CD4-positive, alpha-beta T cell (primary cell): Measurements from ENCODE around the gene EGFL8. TPM values are rescaled to one million over a fixed set of nuclear protein-coding genes. Genes with fewer than 3 reads are reported as not detected.
A peak's percentile ranks its signal among the peaks of the same experiment; 100 is the strongest.

Experiments used
- ATAC-seq: fragments of 200-7000 bp; cut with Tn5 transposase; one replicate; pipeline ENCODE4 v1.10.0; 2022; ENCODE audit warnings: mild to moderate bottlenecking; ENCODE audit not compliant: poor library complexity
- CTCF ChIA-PET: fragments of 350-600 bp; sonication (Branson Sonifier 250); formaldehyde crosslinking; loops from one replicate; lab custom pipeline; 2021; ENCODE audit warnings: antibody characterized with exemption, inconsistent platforms; lab: Charles Lee
- POLR2A ChIA-PET: fragments of 350-600 bp; sonication (Branson Sonifier 250); formaldehyde crosslinking; loops from one replicate; lab custom pipeline; 2021; ENCODE audit warnings: antibody characterized with exemption, inconsistent platforms; lab: Charles Lee
- DNase-seq, 14 experiments: peaks; one replicate each; pipeline ENCODE4 v3.0.0-alpha.2; 2013 to 2020; ENCODE audit warnings: mixed read lengths in 2 of 14
- H3K27ac ChIP-seq, 2 donors: one replicate each; pipeline versions ENCODE4 v1.5.1 to v1.7.0; 2013; ENCODE audit warnings: low read length in 2 of 2, low read depth in 1 of 2, mild to moderate bottlenecking in 1 of 2
- H3K27me3 ChIP-seq, 2 experiments: 1 replicate in 1 of 2; 2 replicates in 1 of 2; pipeline versions ENCODE4 v1.6.1 to v1.7.0; 2013; ENCODE audit warnings: low read length in 2 of 2, control low read depth in 1 of 2, mild to moderate bottlenecking in 1 of 2, moderate library complexity in 1 of 2; ENCODE audit not compliant: insufficient read depth in 2 of 2, control insufficient read depth in 1 of 2
- H3K36me3 ChIP-seq: one replicate; pipeline ENCODE4 v1.6.1; 2013; ENCODE audit warnings: low read length, control low read depth; ENCODE audit not compliant: insufficient read depth
- H3K4me1 ChIP-seq: one replicate; pipeline ENCODE4 v1.6.1; 2013; ENCODE audit warnings: low read length, control low read depth; ENCODE audit not compliant: insufficient read depth
- H3K4me3 ChIP-seq: one replicate; pipeline ENCODE4 v1.5.1; 2013; ENCODE audit warnings: mild to moderate bottlenecking, low read length, moderate library complexity
- H3K9me3 ChIP-seq, 2 experiments: 1 replicate in 1 of 2; 2 replicates in 1 of 2; pipeline versions ENCODE4 v1.6.1 to v1.7.0; 2013; ENCODE audit warnings: low read length in 2 of 2, mild to moderate bottlenecking in 2 of 2, control low read depth in 1 of 2, moderate library complexity in 1 of 2; ENCODE audit not compliant: control insufficient read depth in 1 of 2, insufficient read depth in 1 of 2
- H3K27ac Mint-ChIP-seq: one replicate; pipeline ENCODE4 v1.8.0; 2020; ENCODE audit warnings: mixed read lengths
- H3K27me3 Mint-ChIP-seq: one replicate; pipeline ENCODE4 v1.8.0; 2021; ENCODE audit warnings: mixed read lengths
- H3K36me3 Mint-ChIP-seq: one replicate; pipeline ENCODE4 v1.8.0; 2021; ENCODE audit warnings: low read depth, mixed read lengths
- H3K4me1 Mint-ChIP-seq: one replicate; pipeline ENCODE4 v1.8.0; 2021; ENCODE audit warnings: low read depth, mixed read lengths
- H3K4me3 Mint-ChIP-seq: one replicate; pipeline ENCODE4 v1.8.0; 2020; ENCODE audit warnings: mild to moderate bottlenecking, mixed read lengths
- H3K9me3 Mint-ChIP-seq: one replicate; pipeline ENCODE4 v1.8.0; 2020; ENCODE audit warnings: mixed read lengths
- CTCF ChIP-seq: fragments of 200-600 bp; IDR thresholded peaks from one replicate; pipeline ENCODE4 v1.8.0; 2022; ENCODE audit warnings: antibody characterized with exemption, mild to moderate bottlenecking
- intact Hi-C, 2 experiments: fragments of 100-400 bp; cut with DNase I in 1 of 2; cut with micrococcal nuclease in 1 of 2; formaldehyde crosslinking; loops; one replicate each; pipeline versions ENCODE4 v1.15.1 to v1.9.0; 2023 to 2025; cut with DNase I, micrococcal nuclease
- total RNA-seq, 174 experiments: library from RNA in 2 of 174; stranded (reverse) in 2 of 174; gene quantifications; one replicate each; pipeline ENCODE4 v1.2.3 and lab custom pipeline; 2021 to 2026

EGFL8 gene
- total RNA-seq, 2 experiments from 2014 or later = 13.1 to 13.8 TPM

GRCh38 chr6:32154514-32155161 lies 9.8 kb upstream of the EGFL8 start:
- peak overlapping the region; percentile 51 to 67 for H3K27ac ChIP-seq
- H3K27me3 ChIP-seq = peaks cover 0 to 6% of the 10 kb centered on the region in 2 experiments
- no peaks in the 10 kb centered on the region for H3K9me3 ChIP-seq
- peak; percentile 71 for TF ChIP-seq CTCF
- ATAC-seq = peak; percentile 64
- DNase-seq = peak; percentile 43 to 85 (median 59)
- H3K27me3 Mint-ChIP-seq = peaks cover 18% of the 10 kb centered on the region
- peak overlapping the region; percentile 96 for H3K4me3 Mint-ChIP-seq
- H3K4me3 ChIP-seq = peak overlapping the region; percentile 80
- CTCF ChIA-PET = interaction anchor here (1.2 to 1.3 kb wide), 3 partner anchors 27 to 41 kb away, joined by 5 to 9 read pairs (median 8); partner anchors contain the start of gene ATF6B
- peaks cover 49% of the 10 kb centered on the region for H3K4me1 ChIP-seq
- H3K27ac Mint-ChIP-seq = peak overlapping the region; percentile 88
- POLR2A ChIA-PET = interaction anchor here (0.8 to 1.2 kb wide), 6 partner anchors 10 to 107 kb away, joined by 3 to 10 read pairs (median 4); partner anchors contain the start of genes AGPAT1, ATF6B, EGFL8 and FKBPL
- peaks cover 13% of the 10 kb centered on the region for H3K36me3 ChIP-seq
- no peaks in the 10 kb centered on the region for H3K9me3 Mint-ChIP-seq
- H3K4me1 Mint-ChIP-seq = peaks cover 60% of the 10 kb centered on the region
- intact Hi-C loops = loop anchor here (1.0 to 10.0 kb wide), 7 partner anchors 24 to 110 kb away; partner anchors contain the start of genes FKBPL (in 2 of the 2) and RNF5 (in 1 of the 2)
- peaks cover 29% of the 10 kb centered on the region for H3K36me3 Mint-ChIP-seq

GRCh38 chr6:32156891-32157290 lies 7.5 kb upstream of the EGFL8 start:
- Mint-ChIP-seq H3K27ac (no peak overlapping the region), H3K27me3 (peaks cover 3% of the 10 kb centered on the region), H3K4me3 (no peak overlapping the region), H3K9me3 (no peaks in the 10 kb centered on the region), H3K4me1 (peaks cover 41% of the 10 kb centered on the region), H3K36me3 (peaks cover 30% of the 10 kb centered on the region)
- intact Hi-C loops = loop anchor here in 1 of 2 experiments (1.0 to 10.0 kb wide), 2 partner anchors 15 to 112 kb away; no protein-coding TSS in a partner anchor
- DNase-seq = no peak
- H3K4me1 ChIP-seq = peaks cover 39% of the 10 kb centered on the region
- H3K4me3 ChIP-seq = no peak overlapping the region
- H3K36me3 ChIP-seq = peaks cover 13% of the 10 kb centered on the region
- POLR2A ChIA-PET = no interaction called here
- no peaks in the 10 kb centered on the region for H3K9me3 ChIP-seq
- no peak for ATAC-seq
- H3K27me3 ChIP-seq = no peaks in the 10 kb centered on the region
- no peak overlapping the region for H3K27ac ChIP-seq
- CTCF ChIA-PET = no interaction called here
- no peak for TF ChIP-seq CTCF

GRCh38 chr6:32158052-32158451 lies 6.3 kb upstream of the EGFL8 start:
- Mint-ChIP-seq H3K27ac (no peak overlapping the region), H3K9me3 (no peaks in the 10 kb centered on the region), H3K4me1 (peaks cover 29% of the 10 kb centered on the region), H3K27me3 (no peaks in the 10 kb centered on the region), H3K4me3 (no peak overlapping the region), H3K36me3 (peaks cover 30% of the 10 kb centered on the region)
- CTCF ChIA-PET = interaction anchor here (1.5 kb wide), 1 partner anchor 39 kb away, joined by 6 read pairs; no protein-coding TSS in a partner anchor
- Histone ChIP-seq H3K36me3 (peaks cover 13% of the 10 kb centered on the region), H3K27ac (no peak overlapping the region), H3K4me3 (no peak overlapping the region), H3K9me3 (no peaks in the 10 kb centered on the region), H3K4me1 (peaks cover 28% of the 10 kb centered on the region), H3K27me3 (no peaks in the 10 kb centered on the region)
- no peak for TF ChIP-seq CTCF
- ATAC-seq = no peak
- POLR2A ChIA-PET = interaction anchor here (1.0 kb wide), 1 partner anchor 37 kb away, joined by 4 read pairs; no protein-coding TSS in a partner anchor
- DNase-seq = no peak
- intact Hi-C loops = loop anchor here in 1 of 2 experiments (10.0 kb wide), 1 partner anchor 113 kb away; no protein-coding TSS in a partner anchor
